Measurements from ENCODE around the gene MRPL17. TPM values are rescaled to one million over a fixed set of nuclear protein-coding genes. Genes with fewer than 3 reads are reported as not detected.

Gene MRPL17
- total and polyA plus RNA-seq, 2 experiments from 2014 or later: 26.7 to 81.8 TPM

- no peaks in the 10 kb centered on the region for H4K20me1 ChIP-seq (replicated peaks; ENCODE audit: insufficient read depth)
- H3F3A ChIP-seq (replicated peaks; ENCODE audit: low read depth): no peaks in the 10 kb centered on the region; the same call in 1 of the 2 replicates
- Mint-ChIP-seq H3K4me1 (no peaks in the 10 kb centered on the region), H3K36me3 (ENCODE audit: low read depth) (peaks cover under 1% of the 10 kb centered on the region; the same call in 1 of the 3 replicates), H3K9me3 (no peaks in the 10 kb centered on the region), H3K4me3 (no peak overlapping the region), H3K27ac (no peak overlapping the region), H3K27me3 (ENCODE audit: insufficient read depth, low read depth, poor library complexity) (no peaks in the 10 kb centered on the region)
- ATAC-seq (no peak), DNase-seq (ENCODE audit: low spot score) (no peak)
- no peaks in the 10 kb centered on the region for H3K27me3 ChIP-seq (ENCODE audit: insufficient read depth)
- H3K79me2 ChIP-seq (replicated peaks; ENCODE audit: insufficient read depth): no peaks in the 10 kb centered on the region
- H3K9me2 ChIP-seq (ENCODE audit: insufficient read depth): no peaks in the 10 kb centered on the region; the same call in 1 of the 2 replicates
- H3K36me3 ChIP-seq (ENCODE audit: insufficient read depth): no peaks in the 10 kb centered on the region
- no peak overlapping the region for H3K4me3 ChIP-seq
- TF ChIP-seq JUNB (IDR thresholded peaks at IDR 0.05; ENCODE audit: unreplicated experiment): no peak
- TF ChIP-seq EZH2phosphoT487 (IDR thresholded peaks at IDR 0.05; ENCODE audit: unreplicated experiment): no peak
- TF ChIP-seq ZNF331 (CRISPR knock-in tag; IDR thresholded peaks at IDR 0.05; ENCODE audit: low read depth): no peak
- no peak for TF ChIP-seq CREB1 (CRISPR knock-in tag; IDR thresholded peaks at IDR 0.05; ENCODE audit: low read depth)
- no peak for TF ChIP-seq ZNF462 (CRISPR knock-in tag; IDR thresholded peaks at IDR 0.05)
- TF ChIP-seq EZH2 (IDR thresholded peaks at IDR 0.05; ENCODE audit: low read depth, unreplicated experiment): no peak
- no peak for TF ChIP-seq STAT1 (IDR thresholded peaks at IDR 0.05; ENCODE audit: unreplicated experiment)
- no peak for TF ChIP-seq POLR2AphosphoS5 (IDR thresholded peaks at IDR 0.05; ENCODE audit: low read depth)
- TF ChIP-seq NANOG (IDR thresholded peaks at IDR 0.05; ENCODE audit: borderline replicate concordance): no peak
- no peak for TF ChIP-seq REST (IDR thresholded peaks at IDR 0.05; ENCODE audit: unreplicated experiment)
- no peak for TF ChIP-seq CTCF (conservative IDR thresholded peaks at IDR 0.05; ENCODE audit: low read depth in 2 of 2)
- no peak for TF ChIP-seq ETS1 (IDR thresholded peaks at IDR 0.05)
- no peak for TF ChIP-seq ZNF114 (CRISPR knock-in tag; IDR thresholded peaks at IDR 0.05)
- H3K4me2 ChIP-seq: no peak overlapping the region
- H3K27ac ChIP-seq (ENCODE audit: low read depth): no peak overlapping the region
- no peaks in the 10 kb centered on the region for H3K4me1 ChIP-seq (ENCODE audit: insufficient read depth)
- no peak overlapping the region for H2AFZ ChIP-seq
Measured at GRCh38 chr11:6674219-6674597, 8.9 kb downstream of the MRPL17 start.

Data from GM23338 (cell line).